ENCODE measurements around the gene OTOG.

The OTOG gene

DNA sequence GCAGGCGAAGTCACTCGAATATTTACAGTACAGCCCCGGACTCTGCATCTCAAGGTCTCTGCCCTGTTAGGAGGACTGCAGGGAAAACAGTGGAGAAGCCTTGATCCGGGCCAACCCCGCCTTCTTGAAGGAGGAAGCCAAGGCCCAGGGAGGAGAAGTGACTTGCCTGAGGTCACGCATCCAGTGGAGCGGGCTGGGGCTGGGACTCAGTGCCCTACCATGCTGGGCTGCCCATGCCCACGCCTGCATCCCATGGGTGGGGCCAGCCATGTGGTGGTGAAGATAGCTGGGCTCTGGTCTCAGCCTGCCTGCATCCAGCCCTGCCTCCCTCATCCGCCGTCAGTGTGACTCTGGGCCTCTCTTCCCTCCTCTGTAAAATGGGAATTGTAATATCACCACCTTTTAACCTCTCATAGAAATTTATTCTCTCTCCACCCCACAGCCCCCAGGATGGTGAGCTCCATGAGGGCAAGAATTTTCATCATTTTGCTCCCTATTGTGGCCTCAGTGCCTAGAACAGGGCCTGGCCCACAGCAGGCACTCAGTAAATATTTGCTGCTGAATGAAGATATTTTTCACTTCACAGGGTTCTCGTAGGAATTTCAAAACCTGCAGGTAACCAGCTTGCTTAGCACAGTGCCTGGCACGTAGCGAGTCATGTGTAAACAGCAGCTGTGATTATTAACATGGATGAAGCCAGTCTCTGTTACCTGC, 57.3 kb downstream of the OTOG start:
- Histone ChIP-seq H3K9me2 (replicated peaks; ENCODE audit: control insufficient read depth, low read length) (no peaks in the 10 kb centered on the region), H3K9me3 (ENCODE audit: control insufficient read depth, insufficient read depth, low read length) (no peaks in the 10 kb centered on the region), H3K79me2 (ENCODE audit: control insufficient read depth, low read length) (no peaks in the 10 kb centered on the region), H3K27me3 (ENCODE audit: control insufficient read depth, low read length) (no peaks in the 10 kb centered on the region), H3K4me1 (ENCODE audit: control insufficient read depth, low read length) (no peaks in the 10 kb centered on the region), H3K27ac (ENCODE audit: low read depth, low read length) (no peak overlapping the region), H4K20me1 (ENCODE audit: control insufficient read depth, insufficient read depth, low read depth, low read length) (no peaks in the 10 kb centered on the region), H3K4me2 (ENCODE audit: low read length) (no peak overlapping the region), H3F3A (ENCODE audit: control insufficient read depth, insufficient read depth) (no peaks in the 10 kb centered on the region), H3K4me3 (ENCODE audit: low read length) (no peak overlapping the region), H3K36me3 (ENCODE audit: control insufficient read depth, low read length) (no peaks in the 10 kb centered on the region)
- TF ChIP-seq EZH2phosphoT487 (IDR thresholded peaks at IDR 0.05; ENCODE audit: borderline replicate concordance, low read length), result no peak
- TF ChIP-seq, protein P1, sequence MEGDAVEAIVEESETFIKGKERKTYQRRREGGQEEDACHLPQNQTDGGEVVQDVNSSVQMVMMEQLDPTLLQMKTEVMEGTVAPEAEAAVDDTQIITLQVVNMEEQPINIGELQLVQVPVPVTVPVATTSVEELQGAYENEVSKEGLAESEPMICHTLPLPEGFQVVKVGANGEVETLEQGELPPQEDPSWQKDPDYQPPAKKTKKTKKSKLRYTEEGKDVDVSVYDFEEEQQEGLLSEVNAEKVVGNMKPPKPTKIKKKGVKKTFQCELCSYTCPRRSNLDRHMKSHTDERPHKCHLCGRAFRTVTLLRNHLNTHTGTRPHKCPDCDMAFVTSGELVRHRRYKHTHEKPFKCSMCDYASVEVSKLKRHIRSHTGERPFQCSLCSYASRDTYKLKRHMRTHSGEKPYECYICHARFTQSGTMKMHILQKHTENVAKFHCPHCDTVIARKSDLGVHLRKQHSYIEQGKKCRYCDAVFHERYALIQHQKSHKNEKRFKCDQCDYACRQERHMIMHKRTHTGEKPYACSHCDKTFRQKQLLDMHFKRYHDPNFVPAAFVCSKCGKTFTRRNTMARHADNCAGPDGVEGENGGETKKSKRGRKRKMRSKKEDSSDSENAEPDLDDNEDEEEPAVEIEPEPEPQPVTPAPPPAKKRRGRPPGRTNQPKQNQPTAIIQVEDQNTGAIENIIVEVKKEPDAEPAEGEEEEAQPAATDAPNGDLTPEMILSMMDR (IDR thresholded peaks at IDR 0.05; ENCODE audit: low read depth, low read length, poor library complexity, severe bottlenecking), result no peak

GRCh38 chr11:17604915-17605233, 57.8 kb downstream of the OTOG start:
- Histone ChIP-seq H3F3A (ENCODE audit: control insufficient read depth, insufficient read depth) (no peaks in the 10 kb centered on the region), H3K27ac (ENCODE audit: low read depth, low read length) (no peak overlapping the region), H3K27me3 (ENCODE audit: control insufficient read depth, low read length) (no peaks in the 10 kb centered on the region), H3K4me3 (ENCODE audit: low read length) (no peak overlapping the region), H4K20me1 (ENCODE audit: control insufficient read depth, insufficient read depth, low read depth, low read length) (no peaks in the 10 kb centered on the region), H3K4me2 (ENCODE audit: low read length) (no peak overlapping the region), H3K9me3 (ENCODE audit: control insufficient read depth, insufficient read depth, low read length) (no peaks in the 10 kb centered on the region), H3K9me2 (replicated peaks; ENCODE audit: control insufficient read depth, low read length) (no peaks in the 10 kb centered on the region), H3K4me1 (ENCODE audit: control insufficient read depth, low read length) (no peaks in the 10 kb centered on the region), H3K36me3 (ENCODE audit: control insufficient read depth, low read length) (no peaks in the 10 kb centered on the region), H3K79me2 (ENCODE audit: control insufficient read depth, low read length) (no peaks in the 10 kb centered on the region)
- TF ChIP-seq EZH2phosphoT487 (IDR thresholded peaks at IDR 0.05; ENCODE audit: borderline replicate concordance, low read length), result no peak
- TF ChIP-seq, protein P1 (IDR thresholded peaks at IDR 0.05; ENCODE audit: low read depth, low read length, poor library complexity, severe bottlenecking), result no peak

DNA sequence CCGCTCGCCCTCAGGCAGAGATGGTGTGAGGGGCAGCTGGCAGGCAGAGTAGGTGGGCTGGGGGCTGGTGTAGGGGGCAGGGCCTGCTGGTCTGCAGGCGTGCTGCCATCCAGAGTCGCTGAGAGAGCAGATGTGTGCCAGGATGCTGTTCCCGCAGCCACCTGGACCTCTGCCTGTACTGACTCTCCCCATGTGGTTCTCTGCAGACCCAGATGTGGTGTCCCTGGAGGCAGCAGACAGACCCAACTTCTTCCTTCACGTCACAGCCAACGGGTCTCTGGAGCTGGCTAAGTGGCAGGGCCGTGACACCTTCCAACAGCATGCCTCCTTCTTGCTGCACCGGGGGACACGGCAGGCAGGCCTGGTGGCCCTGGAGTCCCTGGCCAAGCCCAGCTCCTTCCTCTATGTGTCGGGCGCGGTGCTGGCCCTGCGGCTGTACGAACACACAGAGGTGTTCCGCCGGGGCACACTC, 58.6 kb downstream of the OTOG start:
- Histone ChIP-seq H3K4me3 (ENCODE audit: low read length) (no peak overlapping the region), H3K4me2 (ENCODE audit: low read length) (no peak overlapping the region), H3F3A (ENCODE audit: control insufficient read depth, insufficient read depth) (no peaks in the 10 kb centered on the region), H3K4me1 (ENCODE audit: control insufficient read depth, low read length) (no peaks in the 10 kb centered on the region), H3K27me3 (ENCODE audit: control insufficient read depth, low read length) (no peaks in the 10 kb centered on the region), H3K9me3 (ENCODE audit: control insufficient read depth, insufficient read depth, low read length) (no peaks in the 10 kb centered on the region), H3K27ac (ENCODE audit: low read depth, low read length) (no peak overlapping the region), H3K9me2 (replicated peaks; ENCODE audit: control insufficient read depth, low read length) (no peaks in the 10 kb centered on the region), H3K79me2 (ENCODE audit: control insufficient read depth, low read length) (no peaks in the 10 kb centered on the region), H4K20me1 (ENCODE audit: control insufficient read depth, insufficient read depth, low read depth, low read length) (no peaks in the 10 kb centered on the region), H3K36me3 (ENCODE audit: control insufficient read depth, low read length) (no peaks in the 10 kb centered on the region)
- TF ChIP-seq, protein P1 (IDR thresholded peaks at IDR 0.05; ENCODE audit: low read depth, low read length, poor library complexity, severe bottlenecking), result no peak
- no peak for TF ChIP-seq EZH2phosphoT487 (IDR thresholded peaks at IDR 0.05; ENCODE audit: borderline replicate concordance, low read length)

Measured in DOHH2 (cell line).